BJ (cell line): ENCODE measurements around the gene RGL1. TPM values are rescaled to one million over a fixed set of nuclear protein-coding genes. Genes with fewer than 3 reads are reported as not detected.

Experiments used
- CTCF ChIA-PET: fragments of 350-600 bp; formaldehyde crosslinking; extraction: SDS; loops from one replicate; lab custom pipeline; 2021; ENCODE audit warnings: antibody characterized with exemption, inconsistent platforms; lab: Yijun Ruan, JAX
- POLR2A ChIA-PET: fragments of 300-600 bp; sonication (Branson Sonifier 250); formaldehyde crosslinking; extraction: SDS; loops from one replicate; lab custom pipeline; 2021; ENCODE audit warnings: antibody characterized with exemption; lab: Charles Lee
- DNase-seq: peaks from one replicate; pipeline ENCODE4 v3.0.0-alpha.2; 2011; ENCODE audit warnings: low read depth
- H3K27me3 ChIP-seq: 2 replicates; pipeline ENCODE4 v1.6.0; 2011; ENCODE audit warnings: low read length; ENCODE audit not compliant: control insufficient read depth, insufficient read depth
- H3K36me3 ChIP-seq: 2 replicates; pipeline ENCODE4 v1.5.1; 2011; ENCODE audit warnings: low read length; ENCODE audit not compliant: control insufficient read depth, insufficient read depth
- H3K4me3 ChIP-seq: 2 replicates; pipeline ENCODE4 v1.5.1; 2011; ENCODE audit warnings: low read depth, mild to moderate bottlenecking, control low read depth, low read length
- CTCF ChIP-seq: IDR thresholded peaks from 2 replicates; pipeline ENCODE4 v1.5.1; 2011; ENCODE audit warnings: low read depth, mild to moderate bottlenecking, control low read depth, inconsistent platforms, low read length, moderate library complexity; ENCODE audit not compliant: insufficient read depth
- polyA plus RNA-seq: library from polyadenylated mRNA; depleted of rRNA; stranded (reverse); fragments of >200 nt; gene quantifications from 2 replicates; pipeline ENCODE4 v1.2.3, GENCODE V29; 2011

Gene RGL1
- polyA plus RNA-seq, 1 experiment, result 9.7 TPM

GRCh38 chr1:183918589-183918988 is 113.7 kb downstream of the RGL1 start:
- H3K4me3 ChIP-seq, result no peak overlapping the region
- TF ChIP-seq CTCF, result no peak
- ChIA-PET POLR2A (no interaction called here), CTCF (no interaction called here)
- no peak for DNase-seq
- H3K36me3 ChIP-seq, result peaks cover 5% of the 10 kb centered on the region
- no peaks in the 10 kb centered on the region for H3K27me3 ChIP-seq

GRCh38 chr1:183920651-183921050 is 115.7 kb downstream of the RGL1 start:
- ChIA-PET POLR2A (no interaction called here), CTCF (interaction anchor here (1.4 kb wide), 1 partner anchor 265 kb away, joined by 8 read pairs; no protein-coding TSS in a partner anchor)
- peaks cover 7% of the 10 kb centered on the region for H3K36me3 ChIP-seq

DNA sequence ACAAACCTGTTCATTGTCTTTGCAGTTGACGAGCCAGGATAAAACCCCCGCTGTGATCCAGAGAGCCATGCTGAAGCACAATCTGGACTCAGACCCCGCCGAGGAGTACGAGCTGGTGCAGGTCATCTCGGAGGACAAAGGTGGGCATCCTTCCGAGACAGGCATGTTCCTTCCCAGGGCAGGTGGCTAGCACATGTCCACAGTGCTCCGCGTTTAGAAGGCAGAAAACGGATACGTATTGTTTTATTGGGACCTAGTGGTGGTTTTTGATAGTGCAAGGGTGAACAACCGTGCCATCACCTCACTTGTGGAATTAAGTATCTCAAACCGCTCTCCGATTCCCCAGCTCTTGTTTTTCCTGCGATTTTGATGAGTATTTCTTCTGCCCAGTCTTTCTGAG is 117.3 kb downstream of the RGL1 start:
- no peaks in the 10 kb centered on the region for H3K27me3 ChIP-seq
- DNase-seq, result no peak
- peak; percentile 11; the same call in 1 of the 2 replicates for TF ChIP-seq CTCF
- H3K36me3 ChIP-seq, result peaks cover 7% of the 10 kb centered on the region
- no peak overlapping the region for H3K4me3 ChIP-seq
- CTCF ChIA-PET, result interaction anchor here (1.3 kb wide), 1 partner anchor 266 kb away, joined by 3 read pairs; no protein-coding TSS in a partner anchor
- POLR2A ChIA-PET, result no interaction called here

More at GRCh38 chr1:183920651-183921050, 115.7 kb downstream of the RGL1 start:
- DNase-seq, result no peak
- no peak overlapping the region for H3K4me3 ChIP-seq
- no peaks in the 10 kb centered on the region for H3K27me3 ChIP-seq
- no peak for TF ChIP-seq CTCF

GRCh38 chr1:183925947-183926346 is 121.0 kb downstream of the RGL1 start:
- ChIA-PET POLR2A (no interaction called here), CTCF (interaction anchor here (0.6 to 3.7 kb wide), 3 partner anchors 10 to 189 kb away, joined by 3 to 12 read pairs (median 4); no protein-coding TSS in a partner anchor)
- TF ChIP-seq CTCF, result no peak

GRCh38 chr1:183926983-183927382 is 122.1 kb downstream of the RGL1 start:
- Histone ChIP-seq H3K27me3 (no peaks in the 10 kb centered on the region), H3K4me3 (no peak overlapping the region), H3K36me3 (peaks cover 5% of the 10 kb centered on the region; the same call in 1 of the 2 replicates)
- ChIA-PET CTCF (interaction anchor here (3.7 kb wide), 1 partner anchor 11 kb away, joined by 12 read pairs; no protein-coding TSS in a partner anchor), POLR2A (interaction anchor here (0.6 kb wide), 2 partner anchors 22 to 91 kb away, joined by 4 to 5 read pairs; no protein-coding TSS in a partner anchor)
- no peak for TF ChIP-seq CTCF
- no peak for DNase-seq

More at GRCh38 chr1:183925947-183926346, 121.0 kb downstream of the RGL1 start:
- H3K27me3 ChIP-seq, result no peaks in the 10 kb centered on the region
- DNase-seq, result no peak
- H3K36me3 ChIP-seq, result peaks cover 5% of the 10 kb centered on the region; the same call in 1 of the 2 replicates
- no peak overlapping the region for H3K4me3 ChIP-seq
